HepG2 (cell line): ENCODE data around the gene HLA-DRB5. TPM values are rescaled to one million over a fixed set of nuclear protein-coding genes. Genes with fewer than 3 reads are reported as not detected.

ENCODE experiments used
- ATAC-seq: fragments of 200-7000 bp; cut with Tn5 transposase; 3 replicates; pipeline ENCODE4 v1.9.1; 2020; ENCODE audit warnings: mild to moderate bottlenecking, moderate library complexity
- BruUV-seq: library from RNA; stranded (reverse); fragments of 400-500 nt; replicated peaks from 2 replicates; lab custom pipeline; 2021; lab: Mats Ljungman, UMichigan
- CTCF ChIA-PET: fragments of 300-600 bp; formaldehyde crosslinking; extraction: SDS; loops from one replicate; lab custom pipeline; 2021; ENCODE audit warnings: low total read pairs, inconsistent platforms, low intra/inter-chr PET ratio; lab: Yijun Ruan, JAX
- POLR2A ChIA-PET: fragments of 350-600 bp; sonication (Branson Sonifier 250); formaldehyde crosslinking; loops from one replicate; lab custom pipeline; 2020; ENCODE audit warnings: antibody characterized with exemption, inconsistent platforms; lab: Yijun Ruan, JAX
- DNase-seq: peaks from one replicate; pipeline ENCODE4 v3.0.0-alpha.2; 2015; ENCODE audit warnings: low spot score
- FAIRE-seq: peaks from 3 replicates; lab custom pipeline; 2011; peaks lifted over from hg19 to GRCh38; lab: Jason Lieb, UNC
- H2AFZ ChIP-seq: one replicate; pipeline ENCODE4 v1.6.1; 2011; ENCODE audit warnings: low read length, inconsistent platforms
- H3K27ac ChIP-seq: fragments of 300-600 bp; 3 replicates; pipeline ENCODE4 v1.8.0; 2011; ENCODE audit warnings: mixed run types, mild to moderate bottlenecking, mixed read lengths, low read length, inconsistent platforms; ENCODE audit not compliant: insufficient read depth; ENCODE audit errors: extremely low read length
- H3K27me3 ChIP-seq, 2 experiments: fragments of 200-600 bp in 1 of 2; 2 replicates in 1 of 2; 3 replicates in 1 of 2; pipeline versions ENCODE4 v1.6.0 to v1.8.0; 2011; ENCODE audit warnings: low read length in 2 of 2, mild to moderate bottlenecking in 2 of 2, moderate library complexity in 2 of 2, inconsistent platforms in 1 of 2; ENCODE audit not compliant: insufficient read depth in 2 of 2, control insufficient read depth in 1 of 2
- H3K36me3 ChIP-seq, 2 experiments: fragments of 200-600 bp in 1 of 2; replicated peaks in 1 of 2; 2 replicates in 1 of 2; 3 replicates in 1 of 2; pipeline versions ENCODE4 v1.5.1 to v1.8.0; 2011; ENCODE audit warnings: low read length in 2 of 2, inconsistent platforms in 1 of 2; ENCODE audit not compliant: insufficient read depth in 2 of 2, control insufficient read depth in 1 of 2
- H3K4me1 ChIP-seq: 2 replicates; pipeline ENCODE4 v1.5.1; 2012; ENCODE audit warnings: low read length, inconsistent platforms; ENCODE audit not compliant: insufficient read depth
- H3K4me2 ChIP-seq: 2 replicates; pipeline ENCODE4 v1.6.0; 2011; ENCODE audit warnings: low read depth, low read length, inconsistent platforms
- H3K4me3 ChIP-seq, 3 experiments: fragments of 200-600 bp in 1 of 3; sonication (generic), shearing (Covaris generic) in 1 of 3; replicated peaks in 1 of 3; 2 replicates each; pipeline ENCODE4 v1.5.1; 2011 to 2016; ENCODE audit warnings: low read length in 3 of 3, inconsistent platforms in 2 of 3, low read depth in 2 of 3, mild to moderate bottlenecking in 2 of 3, control low read depth in 1 of 3, mixed read lengths in 1 of 3; ENCODE audit not compliant: insufficient read depth in 1 of 3
- H3K79me2 ChIP-seq: one replicate; pipeline ENCODE4 v1.6.1; 2011; ENCODE audit warnings: low read length, inconsistent platforms; ENCODE audit not compliant: insufficient read depth
- H3K9ac ChIP-seq: 2 replicates; pipeline ENCODE4 v1.6.0; 2011; ENCODE audit warnings: mild to moderate bottlenecking, low read depth, low read length, inconsistent platforms; ENCODE audit not compliant: insufficient read depth
- H3K9me3 ChIP-seq: 2 replicates; pipeline ENCODE4 v1.5.1; 2012; ENCODE audit warnings: mild to moderate bottlenecking, low read length
- H4K20me1 ChIP-seq: 2 replicates; pipeline ENCODE4 v1.6.0; 2011; ENCODE audit warnings: inconsistent platforms, mild to moderate bottlenecking, low read length, moderate library complexity; ENCODE audit not compliant: insufficient read depth
- BHLHE40 ChIP-seq: IDR thresholded peaks from 2 replicates; pipeline ENCODE4 v1.6.1; 2011; ENCODE audit warnings: low read length, improper control_type of control experiment
- CSRNP2 ChIP-seq: sonication (generic); formaldehyde crosslinking; conservative IDR thresholded peaks from 2 replicates; pipeline ENCODE4 v1.8.0; 2022; ENCODE audit warnings: low read depth, missing genetic modification reagents
- FOXA3 ChIP-seq: IDR thresholded peaks from 2 replicates; pipeline ENCODE4 v1.6.1; 2016; ENCODE audit warnings: missing genetic modification reagents, missing compliant biosample characterization
- FOXP1 ChIP-seq, 2 experiments: fragments of 450-650 bp in 1 of 2; IDR thresholded peaks; 2 replicates each; pipeline ENCODE4 v1.6.1; 2017 to 2018; ENCODE audit warnings: antibody characterized with exemption in 1 of 2
- GABPB1 ChIP-seq: IDR thresholded peaks from 2 replicates; pipeline ENCODE4 v1.6.1; 2016; ENCODE audit warnings: mild to moderate bottlenecking, missing genetic modification reagents, moderate library complexity, missing compliant biosample characterization
- HOMEZ ChIP-seq: IDR thresholded peaks from 2 replicates; pipeline ENCODE4 v1.6.1; 2016; ENCODE audit warnings: low read depth
- MED1 ChIP-seq: sonication (generic); formaldehyde crosslinking; IDR thresholded peaks from 2 replicates; pipeline ENCODE4 v1.4.0; 2020; ENCODE audit warnings: missing genetic modification reagents
- NONO ChIP-seq, 2 experiments: fragments of 450-650 bp in 1 of 2; sonication (generic) in 1 of 2; formaldehyde crosslinking in 1 of 2; IDR thresholded peaks in 1 of 2; conservative IDR thresholded peaks in 1 of 2; 2 replicates each; pipeline versions ENCODE4 v1.6.1 to v1.8.0; 2017 to 2022; ENCODE audit warnings: mild to moderate bottlenecking in 1 of 2, missing genetic modification reagents in 1 of 2, moderate library complexity in 1 of 2
- RFXAP ChIP-seq: sonication (generic); formaldehyde crosslinking; IDR thresholded peaks from 2 replicates; pipeline ENCODE4 v1.4.0; 2020; ENCODE audit warnings: missing genetic modification reagents, borderline replicate concordance
- ZNF644 ChIP-seq: IDR thresholded peaks from 2 replicates; pipeline ENCODE4 v1.6.1; 2016; ENCODE audit warnings: low read depth
- WGBS: methylation state at CpG from one replicate; pipeline ENCODE4 v1.1.6; 2017; ENCODE audit warnings: low lambda C conversion rate; 5-methylcytosine and 5-hydroxymethylcytosine counted together
- in situ Hi-C: cut with HindIII; loops from 2 replicates; pipeline ENCODE4 v1.10.0; 2017; ENCODE audit warnings: low pct_unique_long_range_greater_than_20kb; ENCODE audit not compliant: extremely low pct_ligation_motif_present
- intact Hi-C: fragments of 100-400 bp; cut with micrococcal nuclease; formaldehyde crosslinking; loops from one replicate; pipeline ENCODE4 v1.10.0; 2022; ENCODE audit not compliant: unreplicated experiment
- polyA plus RNA-seq, 8 experiments: library from polyadenylated mRNA; depleted of rRNA in 3 of 8; stranded (reverse) in 7 of 8; unstranded in 1 of 8; fragments of >200 nt; fragmentation: Illumina TruSeq in 4 of 8; extraction: Trizol in 4 of 8; gene quantifications; 2 replicates each; pipeline versions ENCODE4 v1.2.1 to v1.2.3, GENCODE V29; 2011 to 2016; ENCODE audit warnings: low read depth in 4 of 8, missing spikeins in 1 of 8, mixed read lengths in 1 of 8; ENCODE audit not compliant: insufficient read depth in 1 of 8
- total RNA-seq, 5 experiments: library from RNA; depleted of rRNA; stranded (reverse); fragments of >200 nt; fragmentation: Illumina TruSeq; extraction: Trizol; gene quantifications; 2 replicates each; pipeline ENCODE4 v1.2.3, GENCODE V29; 2016; ENCODE audit warnings: low read depth in 1 of 5

Gene HLA-DRB5
- total and polyA plus RNA-seq, 2 of the 13 experiments (the other 11 are each of a cell fraction or from before 2014, with no cell fraction given), result not detected

- intact Hi-C loops, result no loop called here
- Histone ChIP-seq H3K9me3 (no peaks in the 10 kb centered on the region), H2AFZ (no peak overlapping the region), H3K27me3 (peaks cover 0 to 6% of the 10 kb centered on the region in 2 experiments; a peak in 1 of 5 replicates), H3K4me2 (no peak overlapping the region), H3K36me3 (no peaks in the 10 kb centered on the region), H4K20me1 (no peaks in the 10 kb centered on the region), H3K79me2 (no peaks in the 10 kb centered on the region), H3K27ac (no peak overlapping the region), H3K4me1 (no peaks in the 10 kb centered on the region), H3K4me3 (no peak overlapping the region), H3K9ac (no peak overlapping the region)
- ATAC-seq (no peak), FAIRE-seq (no peak), DNase-seq (no peak)
- in situ Hi-C loops, result no loop called here
- no TSS peak for BruUV-seq
- 33% methylated on average over 5 of the region's 5 CpGs for WGBS
- TF ChIP-seq BHLHE40 (no peak), HOMEZ (CRISPR knock-in tag) (no peak), FOXP1 (IDR thresholded peaks at IDR 0.05) (no peak), FOXP1 (CRISPR knock-in tag; IDR thresholded peaks at IDR 0.05) (no peak), GABPB1 (CRISPR knock-in tag) (no peak), FOXA3 (CRISPR knock-in tag) (no peak), NONO (IDR thresholded peaks at IDR 0.05) (no peak), NONO (CRISPR knock-in tag; conservative IDR thresholded peaks at IDR 0.05) (no peak), MED1 (CRISPR knock-in tag) (no peak), ZNF644 (CRISPR knock-in tag) (no peak), CSRNP2 (CRISPR knock-in tag) (no peak), RFXAP (CRISPR knock-in tag) (no peak)
- POLR2A ChIA-PET, result no interaction called here
- CTCF ChIA-PET, result no interaction called here
Measured at GRCh38 chr6:32553037-32553742, 23.1 kb upstream of the HLA-DRB5 start.
